Chondrocyte (in vitro differentiated cells): ENCODE measurements around the gene NEO1. TPM values are rescaled to one million over a fixed set of nuclear protein-coding genes. Genes with fewer than 3 reads are reported as not detected.
A peak's percentile ranks its signal among the peaks of the same experiment; 100 is the strongest.

Experiments
- DNase-seq: peaks from one replicate; pipeline ENCODE4 v3.0.0; 2021; ENCODE audit warnings: mixed read lengths, low spot score
- H3K27ac Mint-ChIP-seq: one replicate; pipeline ENCODE4 v1.8.0; 2021; ENCODE audit warnings: mild to moderate bottlenecking, moderate library complexity, mixed read lengths; ENCODE audit not compliant: unreplicated experiment
- H3K27me3 Mint-ChIP-seq: 2 replicates; pipeline ENCODE4 v1.8.0; 2021; ENCODE audit warnings: low read depth, mixed read lengths
- H3K36me3 Mint-ChIP-seq: 2 replicates; pipeline ENCODE4 v1.8.0; 2021; ENCODE audit warnings: low read depth, mixed read lengths
- H3K4me1 Mint-ChIP-seq: 2 replicates; pipeline ENCODE4 v1.8.0; 2021; ENCODE audit warnings: low read depth, mild to moderate bottlenecking, mixed read lengths
- H3K4me3 Mint-ChIP-seq: one replicate; pipeline ENCODE4 v1.8.0; 2021; ENCODE audit warnings: mild to moderate bottlenecking, moderate library complexity, mixed read lengths; ENCODE audit not compliant: unreplicated experiment
- H3K9me3 Mint-ChIP-seq: 2 replicates; pipeline ENCODE4 v1.8.0; 2021; ENCODE audit warnings: low read depth, mixed read lengths
- total RNA-seq: library from RNA; stranded (reverse); gene quantifications from 3 replicates; pipeline ENCODE4 v1.2.1, GENCODE V29; 2021
- TF ChIP-seq, protein P1 (sequence below): fragments of 200-600 bp; sonication (generic); IDR thresholded peaks from 2 replicates; pipeline ENCODE4 v1.5.0; 2021; ENCODE audit warnings: antibody characterized with exemption, mild to moderate bottlenecking, moderate library complexity

Gene NEO1
- total RNA-seq, 1 donor from 2014 or later = 42.1 TPM

- Mint-ChIP-seq H3K4me3 (no peak overlapping the region), H3K27ac (no peak overlapping the region)
Measured at GRCh38 chr15:73329501-73330200, 277.4 kb downstream of the NEO1 start.

GRCh38 chr15:73330206-73331051 is 278.2 kb downstream of the NEO1 start:
- no peak overlapping the region for H3K4me3 Mint-ChIP-seq
- peaks cover 6% of the 10 kb centered on the region for H3K4me1 Mint-ChIP-seq
- no peaks in the 10 kb centered on the region for H3K9me3 Mint-ChIP-seq
- DNase-seq = peak; percentile 68
- no peaks in the 10 kb centered on the region for H3K36me3 Mint-ChIP-seq
- TF ChIP-seq, protein P1, sequence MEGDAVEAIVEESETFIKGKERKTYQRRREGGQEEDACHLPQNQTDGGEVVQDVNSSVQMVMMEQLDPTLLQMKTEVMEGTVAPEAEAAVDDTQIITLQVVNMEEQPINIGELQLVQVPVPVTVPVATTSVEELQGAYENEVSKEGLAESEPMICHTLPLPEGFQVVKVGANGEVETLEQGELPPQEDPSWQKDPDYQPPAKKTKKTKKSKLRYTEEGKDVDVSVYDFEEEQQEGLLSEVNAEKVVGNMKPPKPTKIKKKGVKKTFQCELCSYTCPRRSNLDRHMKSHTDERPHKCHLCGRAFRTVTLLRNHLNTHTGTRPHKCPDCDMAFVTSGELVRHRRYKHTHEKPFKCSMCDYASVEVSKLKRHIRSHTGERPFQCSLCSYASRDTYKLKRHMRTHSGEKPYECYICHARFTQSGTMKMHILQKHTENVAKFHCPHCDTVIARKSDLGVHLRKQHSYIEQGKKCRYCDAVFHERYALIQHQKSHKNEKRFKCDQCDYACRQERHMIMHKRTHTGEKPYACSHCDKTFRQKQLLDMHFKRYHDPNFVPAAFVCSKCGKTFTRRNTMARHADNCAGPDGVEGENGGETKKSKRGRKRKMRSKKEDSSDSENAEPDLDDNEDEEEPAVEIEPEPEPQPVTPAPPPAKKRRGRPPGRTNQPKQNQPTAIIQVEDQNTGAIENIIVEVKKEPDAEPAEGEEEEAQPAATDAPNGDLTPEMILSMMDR = no peak
- H3K27ac Mint-ChIP-seq = no peak overlapping the region
- peaks cover 7% of the 10 kb centered on the region for H3K27me3 Mint-ChIP-seq

More at GRCh38 chr15:73329501-73330200, 277.4 kb downstream of the NEO1 start:
- peaks cover 7% of the 10 kb centered on the region for H3K27me3 Mint-ChIP-seq
- H3K4me1 Mint-ChIP-seq = peaks cover 7% of the 10 kb centered on the region
- peak; percentile 90 for DNase-seq
- no peaks in the 10 kb centered on the region for H3K9me3 Mint-ChIP-seq
- H3K36me3 Mint-ChIP-seq = no peaks in the 10 kb centered on the region
- TF ChIP-seq, protein P1 = no peak

GRCh38 chr15:73331501-73331900 is 279.2 kb downstream of the NEO1 start:
- H3K4me1 Mint-ChIP-seq = no peaks in the 10 kb centered on the region
- H3K4me3 Mint-ChIP-seq = no peak overlapping the region
- H3K9me3 Mint-ChIP-seq = no peaks in the 10 kb centered on the region
- TF ChIP-seq, protein P1 = no peak
- no peak overlapping the region for H3K27ac Mint-ChIP-seq
- peaks cover 2% of the 10 kb centered on the region for H3K27me3 Mint-ChIP-seq
- H3K36me3 Mint-ChIP-seq = no peaks in the 10 kb centered on the region
- peak; percentile 49 for DNase-seq

GRCh38 chr15:73331991-73332925 is 280.0 kb downstream of the NEO1 start:
- no peaks in the 10 kb centered on the region for H3K4me1 Mint-ChIP-seq
- no peaks in the 10 kb centered on the region for H3K36me3 Mint-ChIP-seq
- peaks cover 9% of the 10 kb centered on the region for H3K27me3 Mint-ChIP-seq
- no peaks in the 10 kb centered on the region for H3K9me3 Mint-ChIP-seq
- DNase-seq = peak; percentile 67
- H3K27ac Mint-ChIP-seq = no peak overlapping the region
- H3K4me3 Mint-ChIP-seq = no peak overlapping the region
- TF ChIP-seq, protein P1 = no peak
